Duodenal mucosa (tissue), 2 donors: ENCODE data around the gene RNF157.
A peak's percentile ranks its signal among the peaks of the same experiment; 100 is the strongest.
"Not testable (repeated sequence)": the region's sequence is repeated elsewhere in the genome, so short reads cannot be mapped to it uniquely, and the experiment has no call there.

Experiments
- H3K27ac ChIP-seq: one replicate; pipeline ENCODE4 v1.7.0; 2013; ENCODE audit warnings: low read depth, low read length
- H3K27me3 ChIP-seq, 2 donors: one replicate each; pipeline ENCODE4 v1.7.0; 2013; ENCODE audit warnings: low read length in 2 of 2, control low read depth in 1 of 2; ENCODE audit not compliant: insufficient read depth in 2 of 2, control insufficient read depth in 1 of 2
- H3K36me3 ChIP-seq, 2 donors: one replicate each; pipeline ENCODE4 v1.7.0; 2013; ENCODE audit warnings: low read length in 2 of 2, control low read depth in 1 of 2; ENCODE audit not compliant: insufficient read depth in 2 of 2, control insufficient read depth in 1 of 2
- H3K4me1 ChIP-seq, 2 donors: one replicate each; pipeline ENCODE4 v1.7.0; 2013; ENCODE audit warnings: low read length in 2 of 2, control low read depth in 1 of 2; ENCODE audit not compliant: insufficient read depth in 2 of 2, control insufficient read depth in 1 of 2
- H3K4me3 ChIP-seq, 2 donors: one replicate each; pipeline ENCODE4 v1.7.0; 2013; ENCODE audit warnings: low read length in 2 of 2, low read depth in 1 of 2
- H3K9ac ChIP-seq, 2 donors: one replicate each; pipeline ENCODE4 v1.7.0; 2013; ENCODE audit warnings: low read length in 2 of 2, low read depth in 1 of 2
- H3K9me3 ChIP-seq, 2 donors: one replicate each; pipeline ENCODE4 v1.7.0; 2013; ENCODE audit warnings: low read length in 2 of 2, control low read depth in 1 of 2; ENCODE audit not compliant: control insufficient read depth in 1 of 2

Gene RNF157

GRCh38 chr17:76252967-76253766, 12.9 kb upstream of the RNF157 start:
- H3K36me3 ChIP-seq, H3K27me3 ChIP-seq, H3K4me3 ChIP-seq, H3K9ac ChIP-seq, H3K27ac ChIP-seq, H3K9me3 ChIP-seq: not testable (repeated sequence)
- peaks cover 25 to 26% of the 10 kb centered on the region in 2 donors for H3K4me1 ChIP-seq

DNA sequence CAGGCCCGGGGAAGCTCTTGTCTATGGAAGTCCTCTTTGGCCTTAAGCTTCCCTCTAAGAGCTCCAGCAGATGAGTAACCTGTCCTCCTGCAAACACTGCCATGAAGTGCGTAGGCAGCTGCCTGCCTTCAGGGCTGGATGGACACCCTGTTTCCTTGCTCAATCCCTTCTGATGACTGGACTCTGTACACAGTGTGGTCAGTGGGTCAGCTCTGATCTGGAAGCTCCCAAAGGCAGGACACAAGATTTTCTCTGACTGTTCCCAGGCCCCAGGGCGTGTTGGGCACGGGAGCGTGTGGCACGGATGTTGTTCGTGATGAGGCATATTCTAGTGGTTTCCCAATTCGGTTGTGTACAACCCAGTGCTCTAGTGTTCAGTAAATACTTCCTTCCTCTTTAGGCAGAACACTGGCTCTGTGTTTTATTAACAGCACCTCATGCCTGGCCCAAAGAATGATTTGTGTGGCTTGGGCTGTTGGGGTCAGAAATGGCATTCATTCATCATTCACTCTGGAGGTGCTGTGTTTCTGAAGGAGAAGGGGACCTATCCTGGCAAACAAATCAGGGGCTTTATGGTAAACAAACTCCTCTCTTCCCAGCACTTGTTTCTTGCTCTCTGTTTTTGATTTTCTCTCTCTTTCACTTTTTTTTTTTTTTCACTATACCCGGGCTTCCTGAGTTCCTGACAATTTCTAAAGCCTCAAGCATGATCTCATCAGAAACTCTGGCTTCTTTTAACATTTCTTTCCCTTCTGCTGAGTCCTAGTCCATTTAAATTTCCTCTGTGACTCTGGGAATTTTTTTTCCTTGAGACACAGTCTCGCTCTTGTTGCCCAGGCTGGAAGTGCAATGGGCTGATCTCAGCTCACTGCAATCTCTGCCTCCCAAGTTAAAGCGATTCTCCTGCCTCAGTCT, 12.0 kb upstream of the RNF157 start:
- H3K27me3 ChIP-seq, result no peaks in the 10 kb centered on the region
- no peaks in the 10 kb centered on the region for H3K36me3 ChIP-seq
- H3K27ac ChIP-seq, result no peak overlapping the region
- peak overlapping the region in 1 of 2 donors; percentile 52 for H3K9ac ChIP-seq
- H3K4me3 ChIP-seq, result peak overlapping the region in 1 of 2 donors; percentile 10
- H3K9me3 ChIP-seq, result no peaks in the 10 kb centered on the region
- H3K4me1 ChIP-seq, result peaks cover 28 to 30% of the 10 kb centered on the region in 2 donors

DNA sequence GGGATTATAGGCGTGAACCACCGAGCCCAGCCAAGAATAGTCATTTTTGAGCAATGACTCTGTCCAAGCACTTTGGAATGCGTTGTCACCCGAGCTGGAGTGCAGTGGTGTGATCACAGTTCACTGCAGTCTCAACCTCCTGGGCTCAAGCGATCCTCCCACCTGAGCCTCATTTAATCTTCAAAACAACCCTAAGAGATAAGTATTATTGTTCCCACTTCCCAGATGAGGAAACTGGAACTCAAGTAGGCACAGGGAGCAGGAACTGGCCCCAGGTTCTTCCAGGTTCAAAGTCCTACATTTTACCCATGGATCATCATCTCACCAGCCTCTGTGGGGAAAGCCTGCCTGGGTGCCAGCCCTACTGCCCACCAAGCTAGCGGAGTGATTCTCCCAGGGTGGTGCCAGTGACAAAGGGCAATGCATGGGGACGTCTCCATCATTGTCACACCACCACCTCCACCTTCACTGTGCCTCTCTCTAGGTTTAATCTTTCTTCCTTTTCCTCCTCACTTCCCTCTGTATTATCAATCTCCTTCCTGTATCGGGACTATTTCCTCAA, 11.3 kb upstream of the RNF157 start:
- Histone ChIP-seq H3K27me3 (no peaks in the 10 kb centered on the region), H3K27ac (no peak overlapping the region)

DNA sequence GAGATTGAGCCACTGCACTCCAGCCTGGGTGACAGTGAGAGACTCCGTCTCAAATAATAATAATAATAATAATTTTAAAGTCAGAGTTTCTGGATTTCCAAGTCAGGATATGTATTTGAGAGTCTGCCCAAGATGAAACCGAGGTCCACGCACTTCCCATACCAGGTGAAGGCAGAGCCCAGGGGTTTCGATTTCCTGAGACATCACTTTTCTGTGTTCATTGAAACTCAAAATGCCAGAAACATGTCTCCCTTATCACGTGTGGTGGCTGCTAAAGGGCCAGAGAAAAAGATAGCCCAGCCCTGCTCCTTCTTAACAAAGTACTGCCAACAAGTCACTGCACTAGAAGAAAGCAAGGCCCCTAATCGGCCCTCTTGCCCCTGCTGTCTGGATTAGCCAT, 9.8 kb upstream of the RNF157 start:
- Histone ChIP-seq H3K27me3 (no peaks in the 10 kb centered on the region), H3K36me3 (no peaks in the 10 kb centered on the region), H3K9ac (no peak overlapping the region), H3K27ac (no peak overlapping the region), H3K4me3 (no peak overlapping the region), H3K9me3 (no peaks in the 10 kb centered on the region), H3K4me1 (peaks cover 39 to 44% of the 10 kb centered on the region in 2 donors)

More for the DNA sequence above, 11.3 kb upstream of the RNF157 start:
- Histone ChIP-seq H3K36me3 (no peaks in the 10 kb centered on the region), H3K4me3 (peak overlapping the region in 1 of 2 donors; percentile 10), H3K9me3 (no peaks in the 10 kb centered on the region), H3K4me1 (peaks cover 34 to 36% of the 10 kb centered on the region in 2 donors), H3K9ac (peak overlapping the region in 1 of 2 donors; percentile 52)

GRCh38 chr17:76248013-76248782, 7.9 kb upstream of the RNF157 start:
- Histone ChIP-seq H3K9ac (peak overlapping the region in 1 of 2 donors; percentile 14), H3K36me3 (no peaks in the 10 kb centered on the region), H3K9me3 (no peaks in the 10 kb centered on the region), H3K4me1 (peaks cover 38 to 43% of the 10 kb centered on the region in 2 donors), H3K4me3 (no peak overlapping the region), H3K27me3 (no peaks in the 10 kb centered on the region), H3K27ac (no peak overlapping the region)

DNA sequence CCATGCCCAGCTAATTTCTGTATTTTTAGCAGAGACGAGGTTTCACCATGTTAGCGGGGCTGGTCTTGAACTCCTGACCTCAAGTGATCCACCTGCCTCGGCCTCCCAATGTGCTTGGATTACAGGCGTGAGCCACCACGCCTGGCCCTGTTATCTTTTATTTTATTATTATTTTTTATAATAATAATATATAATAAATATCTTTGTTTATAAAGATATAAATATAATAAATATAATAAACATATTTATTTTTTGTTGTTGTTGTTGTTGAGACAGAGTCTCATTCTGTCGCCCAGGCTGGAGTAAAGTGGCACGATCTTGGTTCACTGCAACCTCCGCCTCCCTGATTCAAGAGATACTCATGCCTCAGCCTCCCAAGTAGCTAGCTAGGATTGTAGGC, 7.0 kb upstream of the RNF157 start:
- H3K4me3 ChIP-seq, result no peak overlapping the region
- H3K36me3 ChIP-seq, result no peaks in the 10 kb centered on the region
- H3K9me3 ChIP-seq, result no peaks in the 10 kb centered on the region
- peaks cover 34 to 36% of the 10 kb centered on the region in 2 donors for H3K4me1 ChIP-seq
- no peak overlapping the region for H3K9ac ChIP-seq
- no peak overlapping the region for H3K27ac ChIP-seq
- no peaks in the 10 kb centered on the region for H3K27me3 ChIP-seq

DNA sequence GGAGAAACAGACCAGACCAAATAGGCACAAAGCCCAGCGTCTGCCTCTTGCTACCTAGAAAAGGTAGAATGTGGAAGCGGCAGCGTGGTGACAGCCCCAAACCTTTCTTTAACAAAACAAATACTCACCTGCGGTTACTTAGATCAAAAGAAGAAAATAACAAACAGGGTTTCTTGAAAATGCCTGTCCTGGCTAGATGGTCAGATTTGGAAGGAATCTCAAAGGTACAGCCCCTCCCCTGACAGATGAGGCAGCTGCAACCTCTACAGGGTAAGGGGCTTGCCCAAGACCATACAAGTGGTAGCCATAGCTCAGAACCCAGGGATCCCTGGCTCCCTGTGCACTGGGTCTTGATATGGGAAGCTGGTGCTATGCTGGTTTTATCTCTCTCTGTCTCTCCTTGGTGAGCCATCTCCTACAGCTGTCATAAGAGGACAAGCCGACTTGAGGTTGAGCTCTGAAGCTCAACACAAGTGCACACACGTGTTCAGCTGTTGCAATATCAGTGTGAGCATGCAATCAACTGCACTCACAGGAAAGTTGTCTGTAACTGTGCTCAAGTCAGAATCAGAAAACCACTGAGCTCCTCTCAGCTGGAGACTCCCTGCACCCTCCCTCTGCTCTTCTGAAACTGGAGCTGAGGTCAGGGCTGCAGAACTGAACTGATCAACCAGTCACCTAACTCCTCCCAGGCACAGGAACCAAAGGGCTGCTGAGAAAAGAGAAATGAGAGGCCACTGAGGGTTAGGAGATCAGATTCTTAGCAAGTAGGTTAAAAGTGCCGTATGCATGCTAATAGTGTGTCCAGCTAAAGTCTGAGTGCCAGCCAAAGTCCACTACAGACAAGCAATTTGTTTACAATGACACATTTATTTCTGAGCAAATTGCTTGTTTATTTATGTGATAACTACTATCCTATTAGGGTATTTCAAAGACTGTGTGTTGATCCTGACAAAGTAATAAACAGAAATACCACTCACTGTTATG, 6.1 kb upstream of the RNF157 start:
- Histone ChIP-seq H3K27ac (no peak overlapping the region), H3K4me1 (peaks cover 29 to 33% of the 10 kb centered on the region in 2 donors), H3K9me3 (no peaks in the 10 kb centered on the region)

GRCh38 chr17:76244721-76245120, 4.4 kb upstream of the RNF157 start:
- H3K36me3 ChIP-seq, H3K27ac ChIP-seq, H3K9me3 ChIP-seq, H3K9ac ChIP-seq, H3K4me3 ChIP-seq, H3K27me3 ChIP-seq: not testable (repeated sequence)
- H3K4me1 ChIP-seq, result peaks cover 28 to 40% of the 10 kb centered on the region in 2 donors

More for the DNA sequence above, 6.1 kb upstream of the RNF157 start:
- peak overlapping the region; percentile 4 to 44 for H3K9ac ChIP-seq
- H3K27me3 ChIP-seq, result no peaks in the 10 kb centered on the region
- H3K36me3 ChIP-seq, result no peaks in the 10 kb centered on the region
- peak overlapping the region; percentile 18 to 33 for H3K4me3 ChIP-seq
